ENCODE measurements around the gene RUNX2.

DNA sequence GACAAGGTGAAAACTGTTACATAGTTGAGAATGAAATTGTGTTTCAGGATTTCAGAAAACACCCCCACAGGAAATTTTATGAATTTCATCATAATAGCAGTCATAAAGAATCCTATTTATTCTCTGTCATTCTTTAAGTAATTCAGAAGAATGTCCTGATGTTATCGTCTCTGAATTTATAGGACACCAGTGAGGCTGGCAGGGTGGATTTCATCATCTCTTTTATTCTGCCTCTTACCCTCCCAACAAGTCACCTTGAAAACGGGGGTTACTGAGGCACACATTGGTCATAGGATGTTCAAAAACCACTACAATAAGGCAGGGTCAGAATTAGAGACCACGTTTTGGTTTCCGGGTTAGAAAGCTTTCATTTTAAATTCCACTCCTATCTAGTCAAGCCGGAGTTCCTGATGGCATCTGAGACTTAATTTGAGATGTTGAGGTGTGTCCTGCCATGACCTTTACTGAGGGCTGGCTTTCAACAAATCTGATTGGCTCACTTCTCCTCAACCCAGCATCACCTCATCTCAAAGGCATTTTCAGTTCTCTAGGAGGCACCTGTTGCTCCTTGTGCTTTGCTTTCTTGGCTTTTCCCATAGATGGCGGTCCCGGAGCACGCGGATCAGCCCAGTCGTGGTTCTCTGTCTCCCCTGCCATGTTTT is 280.3 kb downstream of the RUNX2 start:
- TF ChIP-seq BRCA1 (IDR thresholded peaks at IDR 0.05; ENCODE audit: low read depth, low read length) (no peak), CREB1 (IDR thresholded peaks at IDR 0.05) (no peak), POLR2AphosphoS5 (IDR thresholded peaks at IDR 0.05; ENCODE audit: low read depth, low read length) (no peak), TEAD4 (IDR thresholded peaks at IDR 0.05; ENCODE audit: low read depth, low read length) (no peak), EZH2 (IDR thresholded peaks at IDR 0.05; ENCODE audit: low read depth, low read length, severe bottlenecking) (no peak), CBX8 (IDR thresholded peaks at IDR 0.05; ENCODE audit: borderline replicate concordance, low read depth, low read length) (no peak), GABPA (IDR thresholded peaks at IDR 0.05; ENCODE audit: borderline replicate concordance, insufficient read depth, low read length) (no peak), FOSL1 (IDR thresholded peaks at IDR 0.05; ENCODE audit: insufficient read depth, low read depth, low read length) (no peak), KDM1A (IDR thresholded peaks at IDR 0.05; ENCODE audit: borderline replicate concordance, low read length) (no peak), KDM5A (IDR thresholded peaks at IDR 0.05; ENCODE audit: low read length) (no peak)
- TF ChIP-seq, protein P1, sequence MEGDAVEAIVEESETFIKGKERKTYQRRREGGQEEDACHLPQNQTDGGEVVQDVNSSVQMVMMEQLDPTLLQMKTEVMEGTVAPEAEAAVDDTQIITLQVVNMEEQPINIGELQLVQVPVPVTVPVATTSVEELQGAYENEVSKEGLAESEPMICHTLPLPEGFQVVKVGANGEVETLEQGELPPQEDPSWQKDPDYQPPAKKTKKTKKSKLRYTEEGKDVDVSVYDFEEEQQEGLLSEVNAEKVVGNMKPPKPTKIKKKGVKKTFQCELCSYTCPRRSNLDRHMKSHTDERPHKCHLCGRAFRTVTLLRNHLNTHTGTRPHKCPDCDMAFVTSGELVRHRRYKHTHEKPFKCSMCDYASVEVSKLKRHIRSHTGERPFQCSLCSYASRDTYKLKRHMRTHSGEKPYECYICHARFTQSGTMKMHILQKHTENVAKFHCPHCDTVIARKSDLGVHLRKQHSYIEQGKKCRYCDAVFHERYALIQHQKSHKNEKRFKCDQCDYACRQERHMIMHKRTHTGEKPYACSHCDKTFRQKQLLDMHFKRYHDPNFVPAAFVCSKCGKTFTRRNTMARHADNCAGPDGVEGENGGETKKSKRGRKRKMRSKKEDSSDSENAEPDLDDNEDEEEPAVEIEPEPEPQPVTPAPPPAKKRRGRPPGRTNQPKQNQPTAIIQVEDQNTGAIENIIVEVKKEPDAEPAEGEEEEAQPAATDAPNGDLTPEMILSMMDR (IDR thresholded peaks at IDR 0.05; ENCODE audit: control extremely low read depth in 1 of 3, insufficient read depth in 1 of 3, low read depth in 1 of 3, low read length in 3 of 3), result no peak
- TF ChIP-seq, protein P2, sequence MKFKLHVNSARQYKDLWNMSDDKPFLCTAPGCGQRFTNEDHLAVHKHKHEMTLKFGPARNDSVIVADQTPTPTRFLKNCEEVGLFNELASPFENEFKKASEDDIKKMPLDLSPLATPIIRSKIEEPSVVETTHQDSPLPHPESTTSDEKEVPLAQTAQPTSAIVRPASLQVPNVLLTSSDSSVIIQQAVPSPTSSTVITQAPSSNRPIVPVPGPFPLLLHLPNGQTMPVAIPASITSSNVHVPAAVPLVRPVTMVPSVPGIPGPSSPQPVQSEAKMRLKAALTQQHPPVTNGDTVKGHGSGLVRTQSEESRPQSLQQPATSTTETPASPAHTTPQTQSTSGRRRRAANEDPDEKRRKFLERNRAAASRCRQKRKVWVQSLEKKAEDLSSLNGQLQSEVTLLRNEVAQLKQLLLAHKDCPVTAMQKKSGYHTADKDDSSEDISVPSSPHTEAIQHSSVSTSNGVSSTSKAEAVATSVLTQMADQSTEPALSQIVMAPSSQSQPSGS (IDR thresholded peaks at IDR 0.05; ENCODE audit: low read length), result no peak
- TF ChIP-seq, protein P3, sequence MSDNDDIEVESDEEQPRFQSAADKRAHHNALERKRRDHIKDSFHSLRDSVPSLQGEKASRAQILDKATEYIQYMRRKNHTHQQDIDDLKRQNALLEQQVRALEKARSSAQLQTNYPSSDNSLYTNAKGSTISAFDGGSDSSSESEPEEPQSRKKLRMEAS (IDR thresholded peaks at IDR 0.05), result no peak

Data from H1 (cell line).